HEK293 (cell line): ENCODE data around the gene GNAS-AS1.

Experiments used
- CTCF ChIA-PET: fragments of 350-600 bp; formaldehyde crosslinking; extraction: SDS; loops from one replicate; lab custom pipeline; 2021; ENCODE audit warnings: antibody characterized with exemption; lab: Yijun Ruan, JAX
- POLR2A ChIA-PET: fragments of 300-600 bp; formaldehyde crosslinking; extraction: SDS; loops from one replicate; lab custom pipeline; 2020; ENCODE audit warnings: antibody characterized with exemption, inconsistent platforms; lab: Yijun Ruan, JAX
- H3K27ac ChIP-seq: fragments of 200-500 bp; sonication (Bioruptor generic); 2 replicates; pipeline ENCODE4 v1.5.1; 2014; ENCODE audit warnings: low read depth, low read length, control low read depth, inconsistent platforms; ENCODE audit errors: extremely low read depth
- H3K36me3 ChIP-seq, 2 experiments: fragments of 200-500 bp in 1 of 2; sonication (Bioruptor generic) in 1 of 2; 1 replicate in 1 of 2; 2 replicates in 1 of 2; pipeline ENCODE4 v1.5.1; 2014 to 2017; ENCODE audit warnings: inconsistent platforms in 2 of 2, low read length in 2 of 2; ENCODE audit not compliant: control insufficient read depth in 2 of 2, insufficient read depth in 1 of 2
- H3K4me1 ChIP-seq: fragments of 200-500 bp; sonication (Bioruptor generic); 2 replicates; pipeline ENCODE4 v1.5.1; 2014; ENCODE audit warnings: mild to moderate bottlenecking, low read length, inconsistent platforms; ENCODE audit not compliant: control insufficient read depth, insufficient read depth
- H3K4me3 ChIP-seq: 2 replicates; pipeline ENCODE4 v1.5.1; 2011; ENCODE audit warnings: low read depth, mild to moderate bottlenecking, control low read depth, low read length, moderate library complexity
- H3K9me3 ChIP-seq: fragments of 200-500 bp; sonication (Bioruptor generic); 2 replicates; pipeline ENCODE4 v1.5.1; 2014; ENCODE audit warnings: low read depth, low read length, inconsistent platforms; ENCODE audit not compliant: control insufficient read depth, insufficient read depth
- EGR2 ChIP-seq: fragments of 450-650 bp; formaldehyde crosslinking; IDR thresholded peaks from 2 replicates; pipeline ENCODE4 v1.5.1; 2016; ENCODE audit warnings: low read depth, missing biosample characterization, missing genetic modification characterization
- HIC1 ChIP-seq: fragments of 450-650 bp; formaldehyde crosslinking; IDR thresholded peaks from 2 replicates; pipeline ENCODE4 v1.5.1; 2016; ENCODE audit warnings: missing biosample characterization, missing genetic modification characterization
- KLF10 ChIP-seq: fragments of 450-650 bp; IDR thresholded peaks from 2 replicates; pipeline ENCODE4 v1.5.1; 2018; ENCODE audit warnings: missing biosample characterization, mild to moderate bottlenecking, missing genetic modification characterization
- KLF16 ChIP-seq: fragments of 450-650 bp; formaldehyde crosslinking; IDR thresholded peaks from 2 replicates; pipeline ENCODE4 v1.5.1; 2017; ENCODE audit warnings: missing biosample characterization, missing genetic modification characterization
- REPIN1 ChIP-seq: fragments of 450-650 bp; formaldehyde crosslinking; IDR thresholded peaks from 2 replicates; pipeline ENCODE4 v1.5.1; 2017; ENCODE audit warnings: missing biosample characterization, missing genetic modification characterization, low read depth
- ZBTB17 ChIP-seq: fragments of 450-650 bp; formaldehyde crosslinking; IDR thresholded peaks from 2 replicates; pipeline ENCODE4 v1.5.1; 2016; ENCODE audit warnings: missing biosample characterization, missing genetic modification characterization
- ZBTB20 ChIP-seq: fragments of 450-650 bp; formaldehyde crosslinking; IDR thresholded peaks from 2 replicates; pipeline ENCODE4 v1.5.1; 2016; ENCODE audit warnings: missing biosample characterization, missing genetic modification characterization
- ZBTB26 ChIP-seq: fragments of 450-650 bp; formaldehyde crosslinking; optimal IDR thresholded peaks from 2 replicates; pipeline ENCODE3; 2016; ENCODE audit warnings: missing biosample characterization, mild to moderate bottlenecking, missing genetic modification characterization
- ZBTB6 ChIP-seq: fragments of 450-650 bp; formaldehyde crosslinking; IDR thresholded peaks from 2 replicates; pipeline ENCODE4 v1.5.1; 2017; ENCODE audit warnings: missing biosample characterization, missing genetic modification characterization
- ZBTB8A ChIP-seq: fragments of 450-650 bp; formaldehyde crosslinking; IDR thresholded peaks from 2 replicates; pipeline ENCODE4 v1.5.1; 2016; ENCODE audit warnings: missing biosample characterization, missing genetic modification characterization
- ZFHX2 ChIP-seq: fragments of 450-650 bp; formaldehyde crosslinking; conservative IDR thresholded peaks from 2 replicates; pipeline ENCODE4 v1.5.1; 2016; ENCODE audit warnings: missing biosample characterization, missing genetic modification characterization
- ZFP69B ChIP-seq: fragments of 450-650 bp; formaldehyde crosslinking; IDR thresholded peaks from 2 replicates; pipeline ENCODE4 v1.5.1; 2016; ENCODE audit warnings: missing biosample characterization, missing genetic modification characterization
- ZNF10 ChIP-seq: fragments of 450-650 bp; formaldehyde crosslinking; IDR thresholded peaks from 2 replicates; pipeline ENCODE4 v1.5.1; 2017; ENCODE audit warnings: missing biosample characterization, missing genetic modification characterization
- ZNF112 ChIP-seq: fragments of 450-650 bp; formaldehyde crosslinking; IDR thresholded peaks from 2 replicates; pipeline ENCODE4 v1.5.0; 2017; ENCODE audit warnings: missing biosample characterization, missing genetic modification characterization
- ZNF335 ChIP-seq: fragments of 450-650 bp; formaldehyde crosslinking; conservative IDR thresholded peaks from 2 replicates; pipeline ENCODE4 v1.5.1; 2016; ENCODE audit warnings: missing biosample characterization, missing genetic modification characterization
- ZNF354C ChIP-seq: fragments of 450-650 bp; formaldehyde crosslinking; IDR thresholded peaks from 2 replicates; pipeline ENCODE4 v1.5.1; 2016; ENCODE audit warnings: missing biosample characterization, missing genetic modification characterization, low read depth, borderline replicate concordance
- ZNF366 ChIP-seq: fragments of 450-650 bp; formaldehyde crosslinking; conservative IDR thresholded peaks from 2 replicates; pipeline ENCODE4 v1.5.1; 2016; ENCODE audit warnings: missing biosample characterization, missing genetic modification characterization
- ZNF544 ChIP-seq: fragments of 450-650 bp; formaldehyde crosslinking; IDR thresholded peaks from 2 replicates; pipeline ENCODE4 v1.5.0; 2017; ENCODE audit warnings: missing biosample characterization, missing genetic modification characterization
- ZNF555 ChIP-seq: fragments of 450-650 bp; formaldehyde crosslinking; conservative IDR thresholded peaks from 2 replicates; pipeline ENCODE4 v1.5.1; 2017; ENCODE audit warnings: missing biosample characterization, mild to moderate bottlenecking, missing genetic modification characterization, inconsistent platforms
- ZNF654 ChIP-seq: fragments of 450-650 bp; formaldehyde crosslinking; IDR thresholded peaks from 2 replicates; pipeline ENCODE4 v1.5.1; 2016; ENCODE audit warnings: low read depth, missing biosample characterization, missing genetic modification characterization
- ZNF692 ChIP-seq: fragments of 450-650 bp; formaldehyde crosslinking; IDR thresholded peaks from 2 replicates; pipeline ENCODE4 v1.5.1; 2016; ENCODE audit warnings: missing biosample characterization, missing genetic modification characterization
- ZNF76 ChIP-seq: fragments of 450-650 bp; formaldehyde crosslinking; IDR thresholded peaks from 2 replicates; pipeline ENCODE4; 2016; ENCODE audit warnings: low read depth, missing biosample characterization, missing genetic modification characterization, borderline replicate concordance
- ZNF776 ChIP-seq: fragments of 450-650 bp; formaldehyde crosslinking; IDR thresholded peaks from 2 replicates; pipeline ENCODE4 v1.5.0; 2017; ENCODE audit warnings: missing biosample characterization, missing genetic modification characterization, borderline replicate concordance

The GNAS-AS1 gene

GRCh38 chr20:58839991-58840747 is 10.5 kb downstream of the GNAS-AS1 start:
- H3K4me1 ChIP-seq = no peaks in the 10 kb centered on the region
- peak overlapping the region; percentile 6 for H3K4me3 ChIP-seq
- H3K27ac ChIP-seq = no peak overlapping the region
- CTCF ChIA-PET = interaction anchor here (0.5 to 3.7 kb wide), 5 partner anchors 8 to 1927 kb away, joined by 3 to 23 read pairs (median 5); no protein-coding TSS in a partner anchor
- peak; percentile 6; the same call in 1 of the 2 replicates for TF ChIP-seq ZNF76 (tag by site-specific recombination)
- peak; percentile 23; the same call in 1 of the 2 replicates for TF ChIP-seq KLF16 (tag by site-specific recombination)
- TF ChIP-seq EGR2 (tag by site-specific recombination) = peak; percentile 26; the same call in 1 of the 2 replicates
- TF ChIP-seq ZFP69B = no peak
- TF ChIP-seq ZNF354C (tag by site-specific recombination) = no peak
- TF ChIP-seq ZBTB6 (tag by site-specific recombination) = peak; percentile 69; the same call in 1 of the 2 replicates
- TF ChIP-seq ZFHX2 (tag by site-specific recombination) = peak; percentile 32; the same call in 1 of the 2 replicates
- no peak for TF ChIP-seq ZNF112 (tag by site-specific recombination)
- peak; percentile 36; the same call in 1 of the 2 replicates for TF ChIP-seq ZBTB20 (tag by site-specific recombination)
- no peak for TF ChIP-seq ZNF555 (tag by site-specific recombination)
- peak; percentile 48 for TF ChIP-seq ZNF10 (tag by site-specific recombination)
- TF ChIP-seq HIC1 = peak; percentile 58; the same call in 1 of the 2 replicates
- TF ChIP-seq ZNF335 (tag by site-specific recombination) = peak; percentile 68
- TF ChIP-seq ZBTB17 (tag by site-specific recombination) = peak; percentile 29; the same call in 1 of the 2 replicates
- peak; percentile 49; the same call in 1 of the 2 replicates for TF ChIP-seq ZBTB8A (tag by site-specific recombination)
- TF ChIP-seq ZBTB26 (tag by site-specific recombination) = peak; percentile 68
- H3K9me3 ChIP-seq = no peaks in the 10 kb centered on the region
- POLR2A ChIA-PET = no interaction called here
- peaks cover 0 to 67% of the 10 kb centered on the region in 2 experiments; a peak in 2 of 3 replicates for H3K36me3 ChIP-seq

- Histone ChIP-seq H3K27ac (no peak overlapping the region), H3K36me3 (peaks cover 0 to 66% of the 10 kb centered on the region in 2 experiments; a peak in 2 of 3 replicates), H3K4me3 (peak overlapping the region; percentile 10; the same call in 1 of the 2 replicates), H3K9me3 (no peaks in the 10 kb centered on the region), H3K4me1 (no peaks in the 10 kb centered on the region)
- CTCF ChIA-PET = interaction anchor here (0.5 to 3.7 kb wide), 7 partner anchors 9 to 1926 kb away, joined by 3 to 23 read pairs (median 5); partner anchors contain the start of gene STX16
- POLR2A ChIA-PET = no interaction called here
- TF ChIP-seq ZNF692 (tag by site-specific recombination) (peak; percentile 86), ZNF776 (tag by site-specific recombination) (no peak), ZNF366 (tag by site-specific recombination) (peak; percentile 25; the same call in 1 of the 2 replicates), ZNF654 (peak; percentile 71), REPIN1 (tag by site-specific recombination) (no peak), ZFP69B (peak; percentile 59), ZNF544 (tag by site-specific recombination) (no peak), HIC1 (peak; percentile 80), KLF10 (tag by site-specific recombination) (no peak)
These were observed 11.2 kb downstream of the GNAS-AS1 start for GRCh38 chr20:58839474-58839874.
